Osteoblast (primary cell): ENCODE results near the gene ERAP2. TPM values are rescaled to one million over a fixed set of nuclear protein-coding genes. Genes with fewer than 3 reads are reported as not detected.

Experiments used
- DNase-seq: peaks from one replicate; pipeline ENCODE4 v3.0.0; 2011; ENCODE audit warnings: low spot score, mixed read lengths; ENCODE audit not compliant: insufficient read length; ENCODE audit errors: missing footprints
- H2AFZ ChIP-seq: 2 replicates; pipeline ENCODE4 v1.6.0; 2011; ENCODE audit warnings: mild to moderate bottlenecking, low read length
- H3K27ac ChIP-seq: 2 replicates; pipeline ENCODE4 v1.5.1; 2011; ENCODE audit warnings: mild to moderate bottlenecking, low read depth, low read length, moderate library complexity
- H3K27me3 ChIP-seq: 2 replicates; pipeline ENCODE4 v1.6.0; 2012; ENCODE audit warnings: mild to moderate bottlenecking, control low read depth, inconsistent platforms, low read length, moderate library complexity; ENCODE audit not compliant: insufficient read depth
- H3K36me3 ChIP-seq: 2 replicates; pipeline ENCODE4 v1.5.1; 2011; ENCODE audit warnings: mild to moderate bottlenecking, low read length, control low read depth, moderate library complexity; ENCODE audit not compliant: insufficient read depth
- H3K4me1 ChIP-seq: 2 replicates; pipeline ENCODE4 v1.5.1; 2011; ENCODE audit warnings: mild to moderate bottlenecking, low read length, control low read depth, moderate library complexity; ENCODE audit not compliant: insufficient read depth
- H3K4me2 ChIP-seq: 2 replicates; pipeline ENCODE4 v1.6.0; 2011; ENCODE audit warnings: mild to moderate bottlenecking, low read length; ENCODE audit not compliant: insufficient read depth
- H3K4me3 ChIP-seq: fragments of 200-600 bp; sonication (generic); 3 replicates; pipeline ENCODE4 v1.5.1; 2012; ENCODE audit warnings: mild to moderate bottlenecking, low read length, inconsistent platforms; ENCODE audit not compliant: insufficient read depth
- H3K79me2 ChIP-seq: 2 replicates; pipeline ENCODE4 v1.6.0; 2012; ENCODE audit warnings: mild to moderate bottlenecking, low read length, control low read depth, inconsistent platforms; ENCODE audit not compliant: insufficient read depth
- H3K9me3 ChIP-seq: 2 replicates; pipeline ENCODE4 v1.5.1; 2011; ENCODE audit warnings: low read depth, low read length, control low read depth
- H4K20me1 ChIP-seq: 2 replicates; pipeline ENCODE4 v1.6.0; 2012; ENCODE audit warnings: mild to moderate bottlenecking, low read length, control low read depth; ENCODE audit not compliant: insufficient read depth
- CTCF ChIP-seq: IDR thresholded peaks from 2 replicates; pipeline ENCODE4 v1.5.1; 2011; ENCODE audit warnings: mild to moderate bottlenecking, low read depth, low read length, moderate library complexity; ENCODE audit errors: extremely low read depth
- total RNA-seq: library from RNA; depleted of rRNA; stranded (reverse); fragments of >200 nt; gene quantifications from 2 replicates; pipeline ENCODE4 v1.2.3, GENCODE V29; 2012

ERAP2 gene
- total RNA-seq, 1 donor = 84.7 TPM

DNA sequence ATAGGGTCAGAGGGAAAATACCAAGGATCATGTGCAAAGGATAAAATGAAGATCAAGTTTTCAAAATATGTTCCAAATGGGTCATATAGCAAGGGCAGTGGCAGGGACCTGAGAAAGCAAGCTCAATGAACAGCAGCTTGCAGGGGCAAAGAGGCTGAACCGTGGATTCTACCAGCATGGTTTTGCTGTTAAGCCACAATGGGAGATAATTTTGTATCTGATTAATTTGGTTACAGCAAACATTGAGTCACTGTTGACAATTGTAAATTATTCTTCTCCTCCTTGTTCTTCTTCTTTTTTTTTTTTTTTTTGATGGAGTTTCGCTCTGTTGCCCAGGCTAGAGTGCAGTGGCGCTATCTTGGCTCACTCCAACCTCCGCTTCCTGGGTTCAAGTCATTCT lies 18.4 kb upstream of the ERAP2 start:
- H2AFZ ChIP-seq = no peak overlapping the region
- TF ChIP-seq CTCF = no peak
- no peak for DNase-seq
- H3K27ac ChIP-seq = no peak overlapping the region
- no peaks in the 10 kb centered on the region for H3K9me3 ChIP-seq
- H3K4me1 ChIP-seq = peaks cover 33% of the 10 kb centered on the region
- H3K36me3 ChIP-seq = no peaks in the 10 kb centered on the region
- H3K27me3 ChIP-seq = no peaks in the 10 kb centered on the region
- H3K79me2 ChIP-seq = no peaks in the 10 kb centered on the region
- H4K20me1 ChIP-seq = no peaks in the 10 kb centered on the region
- no peak overlapping the region for H3K4me2 ChIP-seq
- H3K4me3 ChIP-seq = no peak overlapping the region

GRCh38 chr5:96859375-96859774 lies 16.9 kb upstream of the ERAP2 start:
- Histone ChIP-seq H4K20me1 (no peaks in the 10 kb centered on the region), H3K36me3 (no peaks in the 10 kb centered on the region)
- TF ChIP-seq CTCF = no peak

GRCh38 chr5:96861076-96861475 lies 15.2 kb upstream of the ERAP2 start:
- Histone ChIP-seq H3K4me3 (no peak overlapping the region), H3K27me3 (no peaks in the 10 kb centered on the region), H3K36me3 (no peaks in the 10 kb centered on the region), H2AFZ (no peak overlapping the region), H3K4me2 (no peak overlapping the region), H3K79me2 (no peaks in the 10 kb centered on the region), H3K4me1 (peaks cover 5% of the 10 kb centered on the region), H3K9me3 (no peaks in the 10 kb centered on the region), H4K20me1 (no peaks in the 10 kb centered on the region), H3K27ac (no peak overlapping the region)
- no peak for TF ChIP-seq CTCF
- no peak for DNase-seq

More at GRCh38 chr5:96859375-96859774, 16.9 kb upstream of the ERAP2 start:
- Histone ChIP-seq H3K4me1 (peaks cover 21% of the 10 kb centered on the region), H3K27ac (no peak overlapping the region), H3K4me3 (no peak overlapping the region), H3K27me3 (no peaks in the 10 kb centered on the region), H2AFZ (peak overlapping the region; percentile 9), H3K9me3 (no peaks in the 10 kb centered on the region), H3K4me2 (no peak overlapping the region), H3K79me2 (no peaks in the 10 kb centered on the region)
- no peak for DNase-seq

DNA sequence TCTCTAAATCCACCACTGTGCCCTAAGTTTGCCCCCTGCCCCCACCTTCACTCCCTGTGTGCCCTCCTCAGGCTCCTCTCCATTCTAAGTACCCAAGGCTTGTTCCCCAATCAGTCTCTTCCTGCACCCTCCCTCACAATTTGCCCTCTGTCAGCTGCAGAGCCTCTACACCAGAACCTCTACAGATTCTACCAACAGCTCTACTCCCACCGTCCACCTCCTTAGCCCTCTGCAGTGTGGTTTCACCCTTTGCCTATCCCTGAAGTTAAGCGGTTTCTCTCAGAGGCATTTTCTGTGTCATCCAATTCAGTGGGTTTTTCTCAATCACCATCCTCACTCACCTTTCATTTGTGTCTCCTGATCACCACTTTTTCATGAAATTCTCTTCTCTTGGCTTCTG lies 13.2 kb upstream of the ERAP2 start:
- Histone ChIP-seq H2AFZ (no peak overlapping the region), H3K9me3 (no peaks in the 10 kb centered on the region), H3K4me2 (no peak overlapping the region), H3K36me3 (no peaks in the 10 kb centered on the region), H3K79me2 (no peaks in the 10 kb centered on the region), H3K4me1 (no peaks in the 10 kb centered on the region), H3K4me3 (no peak overlapping the region), H3K27ac (no peak overlapping the region), H4K20me1 (no peaks in the 10 kb centered on the region), H3K27me3 (no peaks in the 10 kb centered on the region)
- no peak for DNase-seq
- no peak for TF ChIP-seq CTCF
